ENCODE data around the gene WIZ. TPM values are rescaled to one million over a fixed set of nuclear protein-coding genes. Genes with fewer than 3 reads are reported as not detected.

Gene WIZ
- total and polyA plus RNA-seq, 9 of the 15 experiments (the other 6 are each of a cell fraction or from before 2014, with no cell fraction given): 0.06 to 37.5 (median 4.8) TPM

GRCh38 chr19:15452111-15453047 lies 2.6 kb upstream of the WIZ start (continued):
- TF ChIP-seq DEAF1 (CRISPR knock-in tag; IDR thresholded peaks at IDR 0.05): no peak
- TF ChIP-seq CREB1 (IDR thresholded peaks at IDR 0.05): no peak; the same call in 1 of the 2 replicates
- peak; percentile 53 for TF ChIP-seq CREB1 (CRISPR knock-in tag; IDR thresholded peaks at IDR 0.05)
- peak; percentile 53 for TF ChIP-seq MYNN (IDR thresholded peaks at IDR 0.05)
- TF ChIP-seq MYNN (CRISPR knock-in tag; IDR thresholded peaks at IDR 0.05): no peak
- peak; percentile 34 for TF ChIP-seq PRDM10 (IDR thresholded peaks at IDR 0.05; ENCODE audit: partially characterized antibody)
- TF ChIP-seq RCOR1 (IDR thresholded peaks at IDR 0.05; ENCODE audit: borderline replicate concordance in 1 of 2, low read depth in 2 of 2, low read length in 2 of 2): peak in 1 of 2 experiments; percentile 50; a peak in 1 of 4 replicates
- TF ChIP-seq PBX2 (CRISPR knock-in tag; IDR thresholded peaks at IDR 0.05; ENCODE audit: low read depth): peak; percentile 88
- TF ChIP-seq PBX2 (tag; conservative IDR thresholded peaks at IDR 0.05; ENCODE audit: low read depth): peak; percentile 97
- no peak for TF ChIP-seq CSDE1 (IDR thresholded peaks at IDR 0.05)

Measured in K562 (cell line).